ENCODE data around the gene FIG4. TPM values are rescaled to one million over a fixed set of nuclear protein-coding genes. Genes with fewer than 3 reads are reported as not detected.

FIG4 gene
- polyA plus RNA-seq, 3 donors = 27.2 to 65.3 (median 53.7) TPM

DNA sequence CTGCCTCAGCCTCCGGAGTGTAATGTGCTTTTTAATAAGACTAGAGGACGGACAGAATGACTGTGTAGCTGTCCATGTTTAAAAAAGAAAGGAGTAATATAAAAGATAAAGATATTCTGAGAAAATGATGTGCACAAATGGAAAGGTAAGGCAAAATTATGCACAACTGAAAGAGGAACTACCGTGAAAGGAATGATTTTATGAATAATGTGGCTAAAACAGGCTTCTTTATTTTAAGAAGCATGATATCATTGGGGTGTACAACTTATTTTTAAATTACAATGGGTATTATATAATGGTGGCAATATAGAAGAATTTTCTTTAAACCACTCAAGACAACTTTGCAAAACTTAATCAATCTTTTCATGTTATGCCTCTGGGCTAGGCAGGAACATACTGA, 78.1 kb downstream of the FIG4 start:
- TF ChIP-seq, protein P1, sequence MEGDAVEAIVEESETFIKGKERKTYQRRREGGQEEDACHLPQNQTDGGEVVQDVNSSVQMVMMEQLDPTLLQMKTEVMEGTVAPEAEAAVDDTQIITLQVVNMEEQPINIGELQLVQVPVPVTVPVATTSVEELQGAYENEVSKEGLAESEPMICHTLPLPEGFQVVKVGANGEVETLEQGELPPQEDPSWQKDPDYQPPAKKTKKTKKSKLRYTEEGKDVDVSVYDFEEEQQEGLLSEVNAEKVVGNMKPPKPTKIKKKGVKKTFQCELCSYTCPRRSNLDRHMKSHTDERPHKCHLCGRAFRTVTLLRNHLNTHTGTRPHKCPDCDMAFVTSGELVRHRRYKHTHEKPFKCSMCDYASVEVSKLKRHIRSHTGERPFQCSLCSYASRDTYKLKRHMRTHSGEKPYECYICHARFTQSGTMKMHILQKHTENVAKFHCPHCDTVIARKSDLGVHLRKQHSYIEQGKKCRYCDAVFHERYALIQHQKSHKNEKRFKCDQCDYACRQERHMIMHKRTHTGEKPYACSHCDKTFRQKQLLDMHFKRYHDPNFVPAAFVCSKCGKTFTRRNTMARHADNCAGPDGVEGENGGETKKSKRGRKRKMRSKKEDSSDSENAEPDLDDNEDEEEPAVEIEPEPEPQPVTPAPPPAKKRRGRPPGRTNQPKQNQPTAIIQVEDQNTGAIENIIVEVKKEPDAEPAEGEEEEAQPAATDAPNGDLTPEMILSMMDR (IDR thresholded peaks at IDR 0.05) = no peak
- H3K36me3 Mint-ChIP-seq = peaks cover 33 to 38% of the 10 kb centered on the region in 2 donors
- no peak overlapping the region for H3K4me2 ChIP-seq (replicated peaks; ENCODE audit: extremely low read depth, low read length, poor library complexity, severe bottlenecking)
- H3K27me3 Mint-ChIP-seq (ENCODE audit: low read depth in 3 of 3) = peaks cover 0 to 1% (median 0%) of the 10 kb centered on the region in 3 donors
- no peak for DNase-seq
- peaks cover 30 to 47% of the 10 kb centered on the region in 2 donors for H3K36me3 ChIP-seq (replicated peaks in 1 of 2; ENCODE audit: control insufficient read depth in 1 of 2, insufficient read depth in 2 of 2, low read length in 2 of 2)
- 67% methylated on average over 3 of the region's 3 CpGs for WGBS (ENCODE audit: insufficient coverage)
- intact Hi-C loops (cut with micrococcal nuclease) = no loop called here
- no peaks in the 10 kb centered on the region for H3K27me3 ChIP-seq (ENCODE audit: control insufficient read depth in 2 of 2, insufficient read depth in 2 of 2, low read length in 2 of 2)
- no peak overlapping the region for H2AFZ ChIP-seq (ENCODE audit: insufficient read depth, low read depth, low read length, poor library complexity, severe bottlenecking)
- H3K9me3 Mint-ChIP-seq = peaks cover 0 to 5% (median 3%) of the 10 kb centered on the region in 7 donors
- H3K9me3 ChIP-seq (replicated peaks in 1 of 2; ENCODE audit: control insufficient read depth in 1 of 2, insufficient read depth in 1 of 2, low read length in 2 of 2) = no peaks in the 10 kb centered on the region
- no peak overlapping the region for H3K4me3 ChIP-seq (replicated peaks in 1 of 3; ENCODE audit: low read depth in 2 of 3, low read length in 3 of 3)
- H3K27ac ChIP-seq (ENCODE audit: low read depth in 1 of 2, low read length in 2 of 2) = peak overlapping the region in 1 of 2 donors; percentile 94
- H3K4me1 Mint-ChIP-seq = peaks cover 46% of the 10 kb centered on the region
- peaks cover 50 to 54% of the 10 kb centered on the region in 2 donors for H3K4me1 ChIP-seq (ENCODE audit: control insufficient read depth in 1 of 2, insufficient read depth in 2 of 2, low read length in 2 of 2)
- H3K79me2 ChIP-seq (ENCODE audit: insufficient read depth, low read length) = no peaks in the 10 kb centered on the region
- peak overlapping the region in 2 of 7 donors; percentile 30 to 38 for H3K27ac Mint-ChIP-seq
- no peak overlapping the region for H3K9ac ChIP-seq (ENCODE audit: insufficient read depth, low read length, poor library complexity, severe bottlenecking)
- H4K20me1 ChIP-seq (ENCODE audit: insufficient read depth, low read length) = no peaks in the 10 kb centered on the region
- no peak overlapping the region for H3K4me3 Mint-ChIP-seq

DNA sequence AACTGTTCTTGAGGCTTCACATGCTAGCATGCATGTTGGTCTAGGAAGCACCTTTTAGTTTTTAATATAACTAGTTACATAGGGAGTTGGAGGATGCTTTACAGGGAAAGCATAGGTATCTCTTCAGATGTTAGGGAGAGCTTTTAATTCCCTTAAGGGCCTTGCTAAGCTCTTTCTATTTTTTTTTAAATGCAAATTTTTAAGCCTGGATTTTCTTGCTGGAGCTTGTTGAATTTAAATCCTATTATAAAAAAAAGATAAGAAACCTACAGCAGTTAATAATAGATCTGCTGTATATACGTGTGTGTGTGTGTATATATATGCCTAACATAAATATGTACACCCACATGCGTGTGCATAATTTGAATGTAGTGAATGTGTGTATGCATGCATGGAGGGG, 79.0 kb downstream of the FIG4 start:
- intact Hi-C loops (cut with micrococcal nuclease) = loop anchor here (5.0 to 10.0 kb wide), 4 partner anchors 78 to 1805 kb away; partner anchors contain the start of genes AK9 (in 1 of the 2) and FIG4 (in 1 of the 2)
- no CpG with 5 or more reads among the region's 2 CpGs for WGBS (ENCODE audit: insufficient coverage)
- Mint-ChIP-seq H3K27me3 (ENCODE audit: low read depth in 3 of 3) (peaks cover 0 to 1% (median 0%) of the 10 kb centered on the region in 3 donors), H3K9me3 (peaks cover 0 to 5% (median 3%) of the 10 kb centered on the region in 7 donors), H3K4me3 (no peak overlapping the region), H3K27ac (peak overlapping the region in 2 of 7 donors; percentile 99 to 100), H3K36me3 (peaks cover 27 to 32% of the 10 kb centered on the region in 2 donors), H3K4me1 (peaks cover 46% of the 10 kb centered on the region)
- Histone ChIP-seq H3K4me3 (replicated peaks in 1 of 3; ENCODE audit: low read depth in 2 of 3, low read length in 3 of 3) (no peak overlapping the region), H3K27ac (ENCODE audit: low read depth in 1 of 2, low read length in 2 of 2) (peak overlapping the region in 1 of 2 donors; percentile 94), H3K36me3 (replicated peaks in 1 of 2; ENCODE audit: control insufficient read depth in 1 of 2, insufficient read depth in 2 of 2, low read length in 2 of 2) (peaks cover 27 to 39% of the 10 kb centered on the region in 2 donors), H3K79me2 (ENCODE audit: insufficient read depth, low read length) (no peaks in the 10 kb centered on the region), H3K9ac (ENCODE audit: insufficient read depth, low read length, poor library complexity, severe bottlenecking) (no peak overlapping the region), H2AFZ (ENCODE audit: insufficient read depth, low read depth, low read length, poor library complexity, severe bottlenecking) (no peak overlapping the region), H3K4me2 (replicated peaks; ENCODE audit: extremely low read depth, low read length, poor library complexity, severe bottlenecking) (no peak overlapping the region), H4K20me1 (ENCODE audit: insufficient read depth, low read length) (no peaks in the 10 kb centered on the region), H3K9me3 (replicated peaks in 1 of 2; ENCODE audit: control insufficient read depth in 1 of 2, insufficient read depth in 1 of 2, low read length in 2 of 2) (no peaks in the 10 kb centered on the region), H3K27me3 (ENCODE audit: control insufficient read depth in 2 of 2, insufficient read depth in 2 of 2, low read length in 2 of 2) (no peaks in the 10 kb centered on the region), H3K4me1 (ENCODE audit: control insufficient read depth in 1 of 2, insufficient read depth in 2 of 2, low read length in 2 of 2) (peaks cover 50 to 54% of the 10 kb centered on the region in 2 donors)
- TF ChIP-seq, protein P1 (IDR thresholded peaks at IDR 0.05) = no peak
- no peak for DNase-seq
